CD4-positive, CD25-positive, alpha-beta regulatory T cell (primary cell): ENCODE results near the gene ACTL8. TPM values are rescaled to one million over a fixed set of nuclear protein-coding genes. Genes with fewer than 3 reads are reported as not detected.

Source experiments
- ATAC-seq, 2 donors: fragments of 150-1000 bp; cut with Tn5 transposase; one replicate each; pipeline ENCODE4 v1.10.0; 2021; ENCODE audit warnings: low read depth in 2 of 2, moderate number of reproducible peaks in 2 of 2, moderate library complexity in 1 of 2
- DNase-seq, 3 donors: peaks; one replicate each; pipeline versions ENCODE4 v3.0.0 to v3.0.0-alpha.2; 2012 to 2022; ENCODE audit warnings: mixed read lengths in 1 of 3
- H3K27ac ChIP-seq: one replicate; pipeline ENCODE4 v1.7.0; 2013; ENCODE audit warnings: mild to moderate bottlenecking, low read length; ENCODE audit not compliant: insufficient read depth, poor library complexity, severe bottlenecking
- H3K27me3 ChIP-seq: one replicate; pipeline ENCODE4 v1.7.0; 2013; ENCODE audit warnings: low read length; ENCODE audit not compliant: control insufficient read depth, insufficient read depth
- H3K36me3 ChIP-seq: one replicate; pipeline ENCODE4 v1.7.0; 2013; ENCODE audit warnings: mild to moderate bottlenecking, low read length, moderate library complexity; ENCODE audit not compliant: control insufficient read depth, insufficient read depth
- H3K4me1 ChIP-seq: 2 replicates; pipeline ENCODE4 v1.7.0; 2013; ENCODE audit warnings: mild to moderate bottlenecking, low read length; ENCODE audit not compliant: insufficient read depth, control insufficient read depth, poor library complexity, severe bottlenecking
- H3K4me3 ChIP-seq: one replicate; pipeline ENCODE4 v1.7.0; 2013; ENCODE audit warnings: low read depth, mild to moderate bottlenecking, low read length, moderate library complexity
- H3K9me3 ChIP-seq, 2 experiments: 1 replicate in 1 of 2; 2 replicates in 1 of 2; pipeline ENCODE4 v1.7.0; 2013; ENCODE audit warnings: low read length in 2 of 2, mild to moderate bottlenecking in 1 of 2, moderate library complexity in 1 of 2; ENCODE audit not compliant: control insufficient read depth in 2 of 2
- H3K27ac Mint-ChIP-seq, 3 donors: one replicate each; pipeline ENCODE4 v1.8.0; 2020 to 2022; ENCODE audit warnings: mild to moderate bottlenecking in 3 of 3, mixed read lengths in 3 of 3, moderate library complexity in 2 of 3
- H3K27me3 Mint-ChIP-seq: one replicate; pipeline ENCODE4 v1.8.0; 2022; ENCODE audit warnings: mild to moderate bottlenecking, mixed read lengths
- H3K36me3 Mint-ChIP-seq: one replicate; pipeline ENCODE4 v1.8.0; 2020; ENCODE audit warnings: mixed read lengths
- H3K4me1 Mint-ChIP-seq, 4 donors: one replicate each; pipeline ENCODE4 v1.8.0; 2020 to 2022; ENCODE audit warnings: mixed read lengths in 4 of 4, mild to moderate bottlenecking in 1 of 4
- H3K4me3 Mint-ChIP-seq, 4 donors: one replicate each; pipeline ENCODE4 v1.8.0; 2020 to 2022; ENCODE audit warnings: mild to moderate bottlenecking in 4 of 4, mixed read lengths in 4 of 4, moderate library complexity in 3 of 4
- H3K9me3 Mint-ChIP-seq, 7 donors: one replicate each; pipeline ENCODE4 v1.8.0; 2020 to 2022; ENCODE audit warnings: mixed read lengths in 7 of 7, mild to moderate bottlenecking in 3 of 7, moderate library complexity in 2 of 7
- polyA plus RNA-seq, 4 donors: library from polyadenylated mRNA; unstranded; fragments of 300-500 nt; fragmentation: Illumina TruSeq; gene quantifications; one replicate each; pipeline ENCODE4 v1.2.3, GENCODE V29; 2021
- total RNA-seq: library from RNA; stranded (reverse); gene quantifications from one replicate; pipeline ENCODE4 v1.2.3, GENCODE V29; 2022

Gene ACTL8, protein sequence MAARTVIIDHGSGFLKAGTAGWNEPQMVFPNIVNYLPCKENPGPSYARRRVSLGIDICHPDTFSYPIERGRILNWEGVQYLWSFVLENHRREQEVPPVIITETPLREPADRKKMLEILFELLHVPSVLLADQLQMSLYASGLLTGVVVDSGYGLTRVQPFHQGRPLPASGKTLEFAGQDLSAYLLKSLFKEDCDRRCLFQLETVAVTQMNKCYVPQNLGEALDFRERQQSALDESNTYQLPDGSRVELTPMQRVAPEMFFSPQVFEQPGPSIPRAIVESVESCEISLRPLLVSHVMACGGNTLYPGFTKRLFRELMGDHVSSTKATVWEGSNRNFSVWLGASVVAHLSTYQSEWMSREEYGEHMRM
- total RNA-seq = not detected
- polyA plus RNA-seq = not detected

DNA sequence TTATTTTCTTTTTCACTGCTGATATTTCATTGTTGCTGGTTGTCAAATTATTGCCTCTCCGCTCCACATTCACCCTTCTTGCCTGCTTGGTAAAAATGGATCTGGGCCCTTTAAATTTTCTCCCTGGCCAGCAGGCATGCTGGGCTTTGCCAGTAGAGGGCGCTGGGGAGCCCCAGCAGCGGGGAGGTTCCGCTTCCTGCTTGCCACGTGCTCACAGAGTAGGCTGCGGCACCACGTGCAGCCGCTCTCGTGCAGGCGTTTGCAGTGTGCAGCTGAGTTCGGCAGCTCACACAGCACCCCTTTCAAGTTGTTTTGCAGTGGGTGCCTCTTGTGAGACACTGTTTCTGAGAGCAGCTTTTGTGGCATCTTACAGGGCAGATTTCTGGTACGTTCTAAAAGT lies at the start of gene ACTL8:
Gene ACTL8, plus strand, starts transcription at position 214 of the 400 bp plus-strand sequence. CDS start 67,676 bp downstream, outside the sequence.
- DNase-seq = no peak
- no peaks in the 10 kb centered on the region for H3K27me3 ChIP-seq
- no peaks in the 10 kb centered on the region for H3K36me3 ChIP-seq
- peaks cover 30 to 57% of the 10 kb centered on the region in 2 experiments for H3K9me3 ChIP-seq
- H3K4me3 Mint-ChIP-seq = no peak within 1 kb of the TSS
- ATAC-seq = no peak
- H3K36me3 Mint-ChIP-seq = peaks cover 10% of the 10 kb centered on the region
- H3K9me3 Mint-ChIP-seq = peaks cover 0 to 55% (median 23%) of the 10 kb centered on the region in 7 donors
- no peak within 1 kb of the TSS for H3K4me3 ChIP-seq
- no peaks in the 10 kb centered on the region for H3K4me1 ChIP-seq
- no peaks in the 10 kb centered on the region for H3K4me1 Mint-ChIP-seq
- H3K27ac ChIP-seq = no peak within 1 kb of the TSS
- H3K27me3 Mint-ChIP-seq = no peaks in the 10 kb centered on the region
- H3K27ac Mint-ChIP-seq = no peak within 1 kb of the TSS

- Histone ChIP-seq H3K9me3 (no peaks in the 10 kb centered on the region), H3K4me1 (no peaks in the 10 kb centered on the region), H3K27ac (no peak overlapping the region), H3K27me3 (no peaks in the 10 kb centered on the region), H3K36me3 (no peaks in the 10 kb centered on the region), H3K4me3 (no peak overlapping the region)
- H3K36me3 Mint-ChIP-seq = no peaks in the 10 kb centered on the region
- ATAC-seq = no peak
- no peak overlapping the region for H3K4me3 Mint-ChIP-seq
- no peaks in the 10 kb centered on the region for H3K4me1 Mint-ChIP-seq
- H3K27me3 Mint-ChIP-seq = no peaks in the 10 kb centered on the region
- no peaks in the 10 kb centered on the region for H3K9me3 Mint-ChIP-seq
- H3K27ac Mint-ChIP-seq = no peak overlapping the region
- no peak for DNase-seq
Measured at GRCh38 chr1:17706445-17706844, 48.7 kb upstream of the ACTL8 start.

DNA sequence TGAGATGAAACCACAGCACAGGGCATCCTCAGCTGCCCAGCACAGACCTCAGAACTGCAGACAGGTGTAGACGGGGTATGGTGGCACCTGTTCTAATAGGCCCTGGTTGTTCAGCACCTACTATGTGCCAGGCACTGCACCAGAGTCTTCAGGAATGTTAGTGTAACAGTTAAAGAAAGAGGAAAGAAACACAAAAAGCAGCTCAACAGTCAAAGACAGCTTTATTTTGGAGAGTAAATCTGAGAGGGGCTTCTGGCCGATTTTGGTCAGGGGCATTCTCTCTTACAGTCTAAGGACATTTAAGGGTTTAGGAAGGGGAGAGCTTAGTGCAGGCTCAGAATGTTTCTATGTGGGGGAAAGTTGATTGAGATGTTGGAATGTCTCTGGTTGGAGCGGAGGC lies 45.2 kb upstream of the ACTL8 start:
- Histone ChIP-seq H3K9me3 (no peaks in the 10 kb centered on the region), H3K27ac (no peak overlapping the region), H3K4me3 (no peak overlapping the region), H3K27me3 (no peaks in the 10 kb centered on the region), H3K4me1 (no peaks in the 10 kb centered on the region), H3K36me3 (no peaks in the 10 kb centered on the region)
- Mint-ChIP-seq H3K4me3 (no peak overlapping the region), H3K27me3 (no peaks in the 10 kb centered on the region), H3K27ac (no peak overlapping the region), H3K36me3 (no peaks in the 10 kb centered on the region), H3K9me3 (peaks cover 0 to 2% (median 0%) of the 10 kb centered on the region in 7 donors), H3K4me1 (no peaks in the 10 kb centered on the region)
- no peak for DNase-seq
- ATAC-seq = no peak

GRCh38 chr1:17710889-17711576 lies 44.1 kb upstream of the ACTL8 start:
- ATAC-seq (no peak), DNase-seq (no peak)
- Mint-ChIP-seq H3K4me1 (no peaks in the 10 kb centered on the region), H3K27ac (no peak overlapping the region), H3K36me3 (no peaks in the 10 kb centered on the region), H3K27me3 (no peaks in the 10 kb centered on the region), H3K4me3 (no peak overlapping the region), H3K9me3 (peaks cover 0 to 2% (median 0%) of the 10 kb centered on the region in 7 donors)
- Histone ChIP-seq H3K4me3 (no peak overlapping the region), H3K27ac (no peak overlapping the region), H3K36me3 (no peaks in the 10 kb centered on the region), H3K4me1 (no peaks in the 10 kb centered on the region), H3K27me3 (no peaks in the 10 kb centered on the region), H3K9me3 (no peaks in the 10 kb centered on the region)

DNA sequence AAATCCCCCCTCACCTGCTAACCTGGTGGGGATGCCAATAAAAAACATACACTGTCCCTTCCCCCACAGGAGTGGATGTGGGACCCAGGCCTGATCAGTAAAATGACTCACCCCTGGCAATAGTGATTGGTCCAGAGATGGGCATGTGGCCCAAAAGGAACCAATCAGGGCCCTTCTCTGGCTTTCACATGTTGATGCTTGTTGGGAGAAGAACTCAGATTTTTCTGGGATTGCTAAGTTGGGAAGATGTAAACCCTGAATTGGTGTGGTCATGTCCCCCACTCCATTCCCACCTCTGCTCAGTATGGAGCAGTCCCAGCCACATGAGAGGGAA lies 43.6 kb upstream of the ACTL8 start:
- Histone ChIP-seq H3K4me1 (no peaks in the 10 kb centered on the region), H3K9me3 (no peaks in the 10 kb centered on the region), H3K27ac (no peak overlapping the region), H3K36me3 (no peaks in the 10 kb centered on the region), H3K27me3 (no peaks in the 10 kb centered on the region), H3K4me3 (no peak overlapping the region)
- DNase-seq (no peak), ATAC-seq (no peak)
- Mint-ChIP-seq H3K36me3 (no peaks in the 10 kb centered on the region), H3K4me3 (no peak overlapping the region), H3K27me3 (no peaks in the 10 kb centered on the region), H3K4me1 (no peaks in the 10 kb centered on the region), H3K9me3 (peaks cover 0 to 2% (median 0%) of the 10 kb centered on the region in 7 donors), H3K27ac (no peak overlapping the region)

DNA sequence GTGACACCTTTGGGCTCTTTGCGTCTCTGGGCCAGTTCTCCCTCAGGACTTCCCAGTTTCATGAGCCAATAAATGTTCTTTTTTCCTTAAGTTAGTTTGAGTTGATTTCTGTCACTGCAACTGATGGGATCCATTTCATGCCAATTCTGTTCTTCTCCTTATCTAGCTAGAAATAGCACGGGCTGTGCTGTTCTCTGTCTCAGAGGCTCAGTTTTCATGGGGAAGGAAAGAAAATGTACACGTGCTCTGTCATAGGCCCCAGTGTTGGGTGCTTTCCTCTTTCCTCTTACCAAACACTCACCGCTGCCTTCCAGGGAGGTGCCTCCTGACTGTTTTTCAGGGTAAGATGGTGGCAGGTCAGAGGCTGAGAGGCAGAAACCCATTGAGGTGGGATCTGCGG lies 43.2 kb upstream of the ACTL8 start:
- no peak for DNase-seq
- H3K27ac Mint-ChIP-seq = no peak overlapping the region

GRCh38 chr1:17713993-17714392 lies 41.1 kb upstream of the ACTL8 start:
- Mint-ChIP-seq H3K36me3 (no peaks in the 10 kb centered on the region), H3K4me3 (no peak overlapping the region), H3K27ac (no peak overlapping the region), H3K9me3 (peaks cover 0 to 2% (median 0%) of the 10 kb centered on the region in 7 donors), H3K4me1 (no peaks in the 10 kb centered on the region), H3K27me3 (no peaks in the 10 kb centered on the region)
- no peaks in the 10 kb centered on the region for H3K27me3 ChIP-seq
- no peak overlapping the region for H3K4me3 ChIP-seq
- H3K36me3 ChIP-seq = no peaks in the 10 kb centered on the region
- no peak overlapping the region for H3K27ac ChIP-seq
- ATAC-seq (no peak), DNase-seq (no peak)
- H3K4me1 ChIP-seq = no peaks in the 10 kb centered on the region
- no peaks in the 10 kb centered on the region for H3K9me3 ChIP-seq

More for the DNA sequence above, 43.2 kb upstream of the ACTL8 start:
- Histone ChIP-seq H3K27ac (no peak overlapping the region), H3K36me3 (no peaks in the 10 kb centered on the region), H3K9me3 (no peaks in the 10 kb centered on the region), H3K27me3 (no peaks in the 10 kb centered on the region), H3K4me1 (no peaks in the 10 kb centered on the region), H3K4me3 (no peak overlapping the region)
- Mint-ChIP-seq H3K27me3 (no peaks in the 10 kb centered on the region), H3K36me3 (no peaks in the 10 kb centered on the region), H3K9me3 (peaks cover 0 to 2% (median 0%) of the 10 kb centered on the region in 7 donors), H3K4me3 (no peak overlapping the region), H3K4me1 (no peaks in the 10 kb centered on the region)
- ATAC-seq = no peak
